Thoracic aorta (tissue), 2 donors: ENCODE results near the gene NOC3L. TPM values are rescaled to one million over a fixed set of nuclear protein-coding genes. Genes with fewer than 3 reads are reported as not detected.

ENCODE experiments used
- ATAC-seq: fragments of 150-250 bp; one replicate; pipeline ENCODE4 v1.8.0; 2017; ENCODE audit warnings: low read depth; ENCODE audit not compliant: insufficient number of reproducible peaks, low FRiP score
- DNase-seq: peaks from one replicate; pipeline ENCODE4 v3.0.0-alpha.2; 2020; ENCODE audit warnings: low spot score
- H3K27ac ChIP-seq, 2 donors: fragments of 200-600 bp; sonication (generic); 1 replicate in 1 of 2; 2 replicates in 1 of 2; pipeline ENCODE4 v1.5.1; 2016; ENCODE audit warnings: mild to moderate bottlenecking in 2 of 2, moderate library complexity in 2 of 2
- H3K27me3 ChIP-seq: fragments of 200-600 bp; sonication (generic); replicated peaks from 2 replicates; pipeline ENCODE4 v1.6.0; 2016; ENCODE audit warnings: mild to moderate bottlenecking; ENCODE audit not compliant: insufficient read depth
- H3K36me3 ChIP-seq: fragments of 200-600 bp; sonication (generic); one replicate; pipeline ENCODE4 v1.5.1; 2016
- H3K4me1 ChIP-seq, 2 donors: fragments of 200-600 bp; sonication (generic); 1 replicate in 1 of 2; 2 replicates in 1 of 2; pipeline versions ENCODE4 v1.5.1 to v1.6.0; 2016; ENCODE audit warnings: low read depth in 2 of 2, mild to moderate bottlenecking in 1 of 2; ENCODE audit not compliant: control insufficient read depth in 1 of 2
- H3K4me3 ChIP-seq: fragments of 200-600 bp; sonication (generic); 2 replicates; pipeline ENCODE4 v1.5.1; 2016; ENCODE audit warnings: mild to moderate bottlenecking
- H3K9me3 ChIP-seq: fragments of 200-600 bp; sonication (generic); 2 replicates; pipeline ENCODE4 v1.5.1; 2016
- CTCF ChIP-seq: fragments of 200-600 bp; sonication (generic); IDR thresholded peaks from one replicate; pipeline ENCODE4 v1.5.1; 2019; ENCODE audit warnings: antibody characterized with exemption
- total RNA-seq, 2 donors: library from RNA; depleted of rRNA; stranded (reverse); fragments of >200 nt; gene quantifications; one replicate each; pipeline versions ENCODE4 v1.1.0 to v1.2.3, GENCODE V29; 2016

The NOC3L gene
- total RNA-seq, 2 donors from 2014 or later: 11.1 to 22.5 TPM

GRCh38 chr10:94293354-94293753, 69.4 kb downstream of the NOC3L start:
- H3K4me1 ChIP-seq: peaks cover 15 to 18% of the 10 kb centered on the region in 2 donors
- H3K27ac ChIP-seq: peak overlapping the region; percentile 8 to 37
- ATAC-seq: no peak
- H3K36me3 ChIP-seq: peaks cover 2% of the 10 kb centered on the region
- no peaks in the 10 kb centered on the region for H3K9me3 ChIP-seq
- H3K4me3 ChIP-seq: no peak overlapping the region
- no peak for DNase-seq
- no peaks in the 10 kb centered on the region for H3K27me3 ChIP-seq
- TF ChIP-seq CTCF: no peak

- H3K27me3 ChIP-seq: no peaks in the 10 kb centered on the region
- H3K4me1 ChIP-seq: peaks cover 15 to 18% of the 10 kb centered on the region in 2 donors
- no peak for DNase-seq
- TF ChIP-seq CTCF: no peak
- H3K27ac ChIP-seq: peak overlapping the region in 1 of 2 donors; percentile 37
- H3K9me3 ChIP-seq: no peaks in the 10 kb centered on the region
- H3K4me3 ChIP-seq: no peak overlapping the region
- no peak for ATAC-seq
- H3K36me3 ChIP-seq: no peaks in the 10 kb centered on the region
Measured at GRCh38 chr10:94292434-94293090, 70.2 kb downstream of the NOC3L start.

GRCh38 chr10:94288361-94289101, 74.2 kb downstream of the NOC3L start:
- no peaks in the 10 kb centered on the region for H3K9me3 ChIP-seq
- no peak for DNase-seq
- no peak overlapping the region for H3K4me3 ChIP-seq
- TF ChIP-seq CTCF: no peak
- no peaks in the 10 kb centered on the region for H3K27me3 ChIP-seq
- H3K27ac ChIP-seq: no peak overlapping the region
- H3K36me3 ChIP-seq: no peaks in the 10 kb centered on the region
- no peak for ATAC-seq
- H3K4me1 ChIP-seq: peaks cover 13 to 14% of the 10 kb centered on the region in 2 donors

- Histone ChIP-seq H3K9me3 (no peaks in the 10 kb centered on the region), H3K27me3 (no peaks in the 10 kb centered on the region), H3K36me3 (no peaks in the 10 kb centered on the region), H3K27ac (no peak overlapping the region), H3K4me3 (no peak overlapping the region), H3K4me1 (peaks cover 2 to 3% of the 10 kb centered on the region in 2 donors)
- DNase-seq (no peak), ATAC-seq (no peak)
- no peak for TF ChIP-seq CTCF
Measured at GRCh38 chr10:94287336-94287735, 75.4 kb downstream of the NOC3L start.

- ATAC-seq: no peak
- no peaks in the 10 kb centered on the region for H3K9me3 ChIP-seq
- DNase-seq: no peak
- no peak overlapping the region for H3K4me3 ChIP-seq
- no peak overlapping the region for H3K27ac ChIP-seq
- H3K36me3 ChIP-seq: no peaks in the 10 kb centered on the region
- no peak for TF ChIP-seq CTCF
- no peaks in the 10 kb centered on the region for H3K27me3 ChIP-seq
- H3K4me1 ChIP-seq: no peaks in the 10 kb centered on the region
Measured at GRCh38 chr10:94286901-94287300, 75.8 kb downstream of the NOC3L start.
